Neuron (in vitro differentiated cells): ENCODE measurements around the gene ARX.

Experiments
- H2AFZ ChIP-seq: one replicate; pipeline ENCODE4 v1.6.1; 2013; ENCODE audit warnings: low read depth, mild to moderate bottlenecking, inconsistent platforms, low read length, moderate library complexity
- H3K27me3 ChIP-seq: one replicate; pipeline ENCODE4 v1.6.1; 2013; ENCODE audit warnings: low read length; ENCODE audit not compliant: insufficient read depth
- H3K36me3 ChIP-seq: one replicate; pipeline ENCODE4 v1.6.1; 2013; ENCODE audit warnings: low read length; ENCODE audit not compliant: insufficient read depth
- H3K4me1 ChIP-seq: one replicate; pipeline ENCODE4 v1.6.1; 2013; ENCODE audit warnings: low read length; ENCODE audit not compliant: insufficient read depth
- H3K4me3 ChIP-seq: 2 replicates; pipeline ENCODE4 v1.5.1; 2013; ENCODE audit warnings: mild to moderate bottlenecking, low read length, moderate library complexity
- H3K9me3 ChIP-seq: one replicate; pipeline ENCODE4 v1.6.1; 2013; ENCODE audit warnings: low read length

The ARX gene

GRCh38 chrX:25023908-25024307, 8.1 kb upstream of the ARX start:
- Histone ChIP-seq H3K4me1 (peaks cover 3% of the 10 kb centered on the region), H3K9me3 (no peaks in the 10 kb centered on the region), H3K27me3 (peaks cover 70% of the 10 kb centered on the region), H3K36me3 (no peaks in the 10 kb centered on the region), H2AFZ (no peak overlapping the region), H3K4me3 (no peak overlapping the region)

- Histone ChIP-seq H3K9me3 (no peaks in the 10 kb centered on the region), H3K27me3 (peaks cover 74% of the 10 kb centered on the region), H2AFZ (no peak overlapping the region), H3K36me3 (no peaks in the 10 kb centered on the region), H3K4me1 (peaks cover 3% of the 10 kb centered on the region), H3K4me3 (no peak overlapping the region)
Observed at GRCh38 chrX:25022499-25023325, 6.9 kb upstream of the ARX start.

GRCh38 chrX:25020905-25021449, 5.2 kb upstream of the ARX start:
- Histone ChIP-seq H3K4me3 (peak overlapping the region; percentile 22), H3K36me3 (no peaks in the 10 kb centered on the region), H3K9me3 (no peaks in the 10 kb centered on the region), H3K27me3 (peaks cover 81% of the 10 kb centered on the region), H3K4me1 (no peaks in the 10 kb centered on the region), H2AFZ (no peak overlapping the region)

DNA sequence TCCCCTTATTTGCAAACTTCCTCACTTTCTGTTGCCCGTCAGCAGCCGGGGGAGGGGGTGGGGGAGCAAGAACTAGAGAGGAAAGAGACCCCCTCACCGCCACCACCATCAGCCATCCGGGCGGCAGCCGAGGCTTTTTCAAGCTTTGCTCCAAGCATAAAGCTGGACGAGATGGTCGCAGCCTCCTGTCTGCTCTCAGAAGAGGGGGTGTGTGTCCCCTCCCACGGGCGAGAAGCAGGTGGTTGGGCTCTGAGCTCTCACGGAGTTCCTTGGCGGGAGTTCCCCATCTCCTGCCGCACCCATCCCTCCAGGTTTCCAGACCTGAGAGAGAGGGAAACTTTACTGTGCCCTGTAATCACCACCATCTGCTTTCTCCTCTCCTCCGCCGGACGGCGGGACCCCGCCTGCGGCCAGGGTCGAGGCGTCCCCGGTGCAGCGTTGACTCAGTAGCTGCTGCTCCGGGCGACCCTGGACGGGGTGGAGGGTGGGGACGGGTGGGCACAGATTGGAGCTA, 4.7 kb upstream of the ARX start:
- Histone ChIP-seq H3K27me3 (peaks cover 75% of the 10 kb centered on the region), H2AFZ (no peak overlapping the region), H3K36me3 (no peaks in the 10 kb centered on the region), H3K4me3 (peak overlapping the region; percentile 22), H3K9me3 (no peaks in the 10 kb centered on the region), H3K4me1 (peaks cover 2% of the 10 kb centered on the region)

- Histone ChIP-seq H3K9me3 (no peaks in the 10 kb centered on the region), H3K27me3 (peaks cover 76% of the 10 kb centered on the region), H3K36me3 (no peaks in the 10 kb centered on the region), H3K4me3 (no peak overlapping the region), H2AFZ (no peak overlapping the region), H3K4me1 (peaks cover 4% of the 10 kb centered on the region)
Observed at GRCh38 chrX:25019707-25020390, 4.1 kb upstream of the ARX start.

- Histone ChIP-seq H3K4me1 (peaks cover 4% of the 10 kb centered on the region), H2AFZ (no peak overlapping the region), H3K4me3 (no peak overlapping the region), H3K27me3 (peaks cover 75% of the 10 kb centered on the region), H3K36me3 (no peaks in the 10 kb centered on the region), H3K9me3 (no peaks in the 10 kb centered on the region)
Observed at GRCh38 chrX:25018682-25019081, 2.9 kb upstream of the ARX start.

- Histone ChIP-seq H3K9me3 (no peaks in the 10 kb centered on the region), H3K36me3 (no peaks in the 10 kb centered on the region), H3K4me3 (no peak overlapping the region), H3K27me3 (peaks cover 71% of the 10 kb centered on the region), H3K4me1 (peaks cover 4% of the 10 kb centered on the region), H2AFZ (no peak overlapping the region)
Observed at GRCh38 chrX:25017667-25018247, 2.0 kb upstream of the ARX start.

DNA sequence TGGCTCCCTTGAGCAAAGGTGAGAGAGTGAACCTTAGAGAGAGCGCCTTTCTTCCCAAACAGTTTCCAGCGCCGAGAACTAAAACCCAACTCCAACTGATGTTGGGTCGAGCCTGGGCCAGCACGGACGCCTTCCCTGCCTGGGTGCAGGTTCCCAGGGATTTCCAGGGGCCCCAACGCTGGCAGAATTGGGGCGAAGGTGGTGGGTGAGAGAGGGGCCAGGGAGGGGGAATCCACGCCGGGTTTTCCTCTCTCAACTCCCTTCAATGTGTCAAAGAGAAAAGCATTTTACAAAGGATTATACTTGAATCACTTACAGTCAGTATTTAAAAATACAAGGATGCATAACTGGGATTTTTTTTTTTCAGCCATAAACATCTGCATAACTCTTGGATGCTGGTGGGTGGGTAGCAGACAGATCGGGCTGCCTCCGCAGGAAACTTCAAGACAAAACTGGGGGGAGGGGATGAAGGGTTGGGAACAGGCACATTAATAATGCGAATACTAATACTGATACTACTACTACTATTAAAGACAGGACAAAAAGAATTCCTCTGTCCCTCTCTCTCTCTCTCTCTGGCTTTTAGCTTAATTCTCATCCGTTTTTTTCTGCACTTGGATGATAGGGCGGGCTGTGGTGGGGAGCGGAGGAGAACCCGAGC, 1.3 kb upstream of the ARX start:
- H2AFZ ChIP-seq: no peak overlapping the region
- peaks cover 4% of the 10 kb centered on the region for H3K4me1 ChIP-seq
- no peaks in the 10 kb centered on the region for H3K36me3 ChIP-seq
- no peak overlapping the region for H3K4me3 ChIP-seq
- H3K27me3 ChIP-seq: peaks cover 72% of the 10 kb centered on the region
- no peaks in the 10 kb centered on the region for H3K9me3 ChIP-seq

DNA sequence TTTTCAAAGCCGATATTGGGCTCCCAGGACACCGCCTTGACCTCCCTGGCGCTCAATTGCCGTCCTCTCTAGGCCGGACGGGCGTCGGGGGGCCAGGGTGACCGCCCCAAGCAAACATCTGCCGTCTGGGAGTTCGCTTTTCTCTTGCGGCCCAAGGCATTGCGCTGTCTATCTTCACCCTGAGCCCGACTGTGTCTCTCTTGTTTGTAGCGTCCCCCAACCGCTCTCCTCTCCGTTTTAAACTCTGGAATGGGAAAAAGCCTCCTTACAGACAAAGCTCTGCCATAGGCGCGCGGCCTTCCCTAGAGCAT, 551 bp upstream of the ARX start:
- Histone ChIP-seq H3K27me3 (peaks cover 75% of the 10 kb centered on the region), H3K36me3 (no peaks in the 10 kb centered on the region), H3K4me3 (no peak overlapping the region), H2AFZ (no peak overlapping the region), H3K9me3 (no peaks in the 10 kb centered on the region), H3K4me1 (peaks cover 12% of the 10 kb centered on the region)

DNA sequence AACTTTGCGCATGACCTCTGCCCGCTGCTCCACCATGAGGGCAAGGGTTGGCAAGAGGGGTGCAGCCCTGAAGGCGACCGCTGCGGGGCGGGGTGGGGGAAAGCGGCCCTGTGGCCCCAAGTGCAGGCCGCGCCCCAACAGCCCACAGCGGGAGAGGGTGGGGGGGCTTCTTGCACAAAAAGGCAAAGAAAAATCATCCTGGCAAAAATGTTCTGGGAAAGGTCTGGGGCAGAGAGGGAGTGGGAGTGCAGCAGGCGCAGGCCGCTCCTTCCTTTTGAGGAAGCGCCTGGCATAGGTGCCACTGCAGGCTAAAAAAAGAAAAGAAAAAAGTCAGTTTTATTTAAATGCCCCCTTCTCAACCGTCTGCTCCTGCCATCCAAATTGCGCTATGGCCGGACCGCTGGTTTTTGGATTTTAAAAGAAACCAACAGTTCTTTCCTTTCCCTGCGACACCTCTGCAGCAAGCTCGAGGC, 1.4 kb downstream of the ARX start:
- H2AFZ ChIP-seq: no peak overlapping the region
- no peaks in the 10 kb centered on the region for H3K36me3 ChIP-seq
- H3K4me3 ChIP-seq: no peak overlapping the region
- H3K9me3 ChIP-seq: no peaks in the 10 kb centered on the region
- peaks cover 13% of the 10 kb centered on the region for H3K4me1 ChIP-seq
- H3K27me3 ChIP-seq: peaks cover 77% of the 10 kb centered on the region

GRCh38 chrX:25013632-25014365, 2.0 kb downstream of the ARX start:
- Histone ChIP-seq H3K9me3 (no peaks in the 10 kb centered on the region), H3K27me3 (peaks cover 77% of the 10 kb centered on the region), H3K4me3 (no peak overlapping the region), H3K4me1 (peaks cover 13% of the 10 kb centered on the region), H2AFZ (no peak overlapping the region), H3K36me3 (no peaks in the 10 kb centered on the region)
